Ovary (tissue), 3 donors: Measurements from ENCODE around the gene TREM1.

Experiments
- CTCF ChIP-seq, 3 donors: fragments of 450-650 bp in 2 of 3; fragments of 200-600 bp in 1 of 3; IDR thresholded peaks; one replicate each; pipeline versions ENCODE4 v1.5.1 to v1.8.0; 2016 to 2022; ENCODE audit warnings: antibody characterized with exemption in 3 of 3, mild to moderate bottlenecking in 1 of 3
- POLR2A ChIP-seq: fragments of 450-650 bp; IDR thresholded peaks from one replicate; pipeline ENCODE4 v1.6.1; 2017; ENCODE audit warnings: antibody characterized with exemption, mild to moderate bottlenecking, moderate library complexity
- donor health status: DM: no; HTN: no; CAD: no.

GRCh38 chr6:41252401-41253169 lies 33.9 kb downstream of the TREM1 start:
- TF ChIP-seq POLR2A, result no peak
- no peak for TF ChIP-seq CTCF (IDR thresholded peaks at IDR 0.05)
